Thoracic aorta (tissue), 2 donors: Measurements from ENCODE around the gene ORMDL3. TPM values are rescaled to one million over a fixed set of nuclear protein-coding genes. Genes with fewer than 3 reads are reported as not detected.
"Not testable (repeated sequence)": the region's sequence is repeated elsewhere in the genome, so short reads cannot be mapped to it uniquely, and the experiment has no call there.

Source experiments
- ATAC-seq: fragments of 150-250 bp; one replicate; pipeline ENCODE4 v1.8.0; 2017; ENCODE audit warnings: low read depth; ENCODE audit not compliant: insufficient number of reproducible peaks, low FRiP score
- DNase-seq: peaks from one replicate; pipeline ENCODE4 v3.0.0-alpha.2; 2020; ENCODE audit warnings: low spot score
- H3K27ac ChIP-seq, 2 donors: fragments of 200-600 bp; sonication (generic); 1 replicate in 1 of 2; 2 replicates in 1 of 2; pipeline ENCODE4 v1.5.1; 2016; ENCODE audit warnings: mild to moderate bottlenecking in 2 of 2, moderate library complexity in 2 of 2
- H3K27me3 ChIP-seq: fragments of 200-600 bp; sonication (generic); replicated peaks from 2 replicates; pipeline ENCODE4 v1.6.0; 2016; ENCODE audit warnings: mild to moderate bottlenecking; ENCODE audit not compliant: insufficient read depth
- H3K36me3 ChIP-seq: fragments of 200-600 bp; sonication (generic); one replicate; pipeline ENCODE4 v1.5.1; 2016
- H3K4me1 ChIP-seq, 2 donors: fragments of 200-600 bp; sonication (generic); 1 replicate in 1 of 2; 2 replicates in 1 of 2; pipeline versions ENCODE4 v1.5.1 to v1.6.0; 2016; ENCODE audit warnings: low read depth in 2 of 2, mild to moderate bottlenecking in 1 of 2; ENCODE audit not compliant: control insufficient read depth in 1 of 2
- H3K4me3 ChIP-seq: fragments of 200-600 bp; sonication (generic); 2 replicates; pipeline ENCODE4 v1.5.1; 2016; ENCODE audit warnings: mild to moderate bottlenecking
- H3K9me3 ChIP-seq: fragments of 200-600 bp; sonication (generic); 2 replicates; pipeline ENCODE4 v1.5.1; 2016
- total RNA-seq, 2 donors: library from RNA; depleted of rRNA; stranded (reverse); fragments of >200 nt; gene quantifications; one replicate each; pipeline versions ENCODE4 v1.1.0 to v1.2.3, GENCODE V29; 2016
- TF ChIP-seq, protein P1 (sequence below): fragments of 200-600 bp; sonication (generic); IDR thresholded peaks from one replicate; pipeline ENCODE4 v1.5.1; 2019; ENCODE audit warnings: antibody characterized with exemption

The ORMDL3 gene
- total RNA-seq, 2 donors from 2014 or later = 43.3 to 64.0 TPM

DNA sequence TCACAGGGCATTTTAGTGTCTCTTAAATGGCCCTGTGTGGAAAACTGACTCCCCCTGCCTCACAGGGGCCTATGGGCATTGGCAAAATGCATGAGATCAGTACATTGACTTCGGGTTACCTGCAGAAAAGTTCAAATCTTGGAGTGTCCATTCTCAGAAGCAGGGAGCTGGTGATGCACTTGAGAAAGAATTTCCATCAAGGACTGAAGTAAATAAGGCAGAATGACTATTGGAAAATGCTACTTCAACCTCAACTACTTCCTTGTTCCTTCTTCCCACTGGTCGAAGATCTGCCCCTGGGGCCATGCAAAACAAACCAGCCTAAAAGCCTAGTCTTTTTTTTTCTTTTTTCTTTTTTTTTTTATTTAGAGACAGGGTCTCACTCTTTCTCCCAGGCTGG lies 21.6 kb upstream of the ORMDL3 start:
- DNase-seq (no peak), ATAC-seq (no peak)
- Histone ChIP-seq H3K27me3 (no peaks in the 10 kb centered on the region), H3K9me3 (no peaks in the 10 kb centered on the region), H3K4me3 (no peak overlapping the region), H3K36me3 (no peaks in the 10 kb centered on the region), H3K27ac (no peak overlapping the region), H3K4me1 (peaks cover 4 to 11% of the 10 kb centered on the region in 2 donors)
- TF ChIP-seq, protein P1, sequence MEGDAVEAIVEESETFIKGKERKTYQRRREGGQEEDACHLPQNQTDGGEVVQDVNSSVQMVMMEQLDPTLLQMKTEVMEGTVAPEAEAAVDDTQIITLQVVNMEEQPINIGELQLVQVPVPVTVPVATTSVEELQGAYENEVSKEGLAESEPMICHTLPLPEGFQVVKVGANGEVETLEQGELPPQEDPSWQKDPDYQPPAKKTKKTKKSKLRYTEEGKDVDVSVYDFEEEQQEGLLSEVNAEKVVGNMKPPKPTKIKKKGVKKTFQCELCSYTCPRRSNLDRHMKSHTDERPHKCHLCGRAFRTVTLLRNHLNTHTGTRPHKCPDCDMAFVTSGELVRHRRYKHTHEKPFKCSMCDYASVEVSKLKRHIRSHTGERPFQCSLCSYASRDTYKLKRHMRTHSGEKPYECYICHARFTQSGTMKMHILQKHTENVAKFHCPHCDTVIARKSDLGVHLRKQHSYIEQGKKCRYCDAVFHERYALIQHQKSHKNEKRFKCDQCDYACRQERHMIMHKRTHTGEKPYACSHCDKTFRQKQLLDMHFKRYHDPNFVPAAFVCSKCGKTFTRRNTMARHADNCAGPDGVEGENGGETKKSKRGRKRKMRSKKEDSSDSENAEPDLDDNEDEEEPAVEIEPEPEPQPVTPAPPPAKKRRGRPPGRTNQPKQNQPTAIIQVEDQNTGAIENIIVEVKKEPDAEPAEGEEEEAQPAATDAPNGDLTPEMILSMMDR = no peak

DNA sequence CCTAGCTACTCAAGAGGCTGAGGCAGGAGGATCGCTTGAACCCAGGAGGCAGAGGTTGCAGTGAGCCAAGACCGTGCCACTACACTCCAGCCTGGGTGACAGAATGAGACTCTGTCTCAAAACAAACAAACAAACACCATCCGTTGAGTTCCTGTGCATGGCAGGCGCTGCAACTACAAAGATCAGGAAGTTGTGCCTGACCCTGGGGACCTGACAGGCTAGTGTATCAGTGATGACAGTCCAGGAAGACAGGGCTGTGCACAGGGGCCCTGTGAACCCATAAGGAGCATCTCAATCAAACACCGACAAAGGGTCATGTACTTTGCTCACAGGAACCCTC lies 21.1 kb upstream of the ORMDL3 start:
- not testable (repeated sequence) for H3K27ac ChIP-seq, H3K36me3 ChIP-seq, H3K27me3 ChIP-seq, H3K9me3 ChIP-seq, DNase-seq, H3K4me3 ChIP-seq, H3K4me1 ChIP-seq, ATAC-seq

DNA sequence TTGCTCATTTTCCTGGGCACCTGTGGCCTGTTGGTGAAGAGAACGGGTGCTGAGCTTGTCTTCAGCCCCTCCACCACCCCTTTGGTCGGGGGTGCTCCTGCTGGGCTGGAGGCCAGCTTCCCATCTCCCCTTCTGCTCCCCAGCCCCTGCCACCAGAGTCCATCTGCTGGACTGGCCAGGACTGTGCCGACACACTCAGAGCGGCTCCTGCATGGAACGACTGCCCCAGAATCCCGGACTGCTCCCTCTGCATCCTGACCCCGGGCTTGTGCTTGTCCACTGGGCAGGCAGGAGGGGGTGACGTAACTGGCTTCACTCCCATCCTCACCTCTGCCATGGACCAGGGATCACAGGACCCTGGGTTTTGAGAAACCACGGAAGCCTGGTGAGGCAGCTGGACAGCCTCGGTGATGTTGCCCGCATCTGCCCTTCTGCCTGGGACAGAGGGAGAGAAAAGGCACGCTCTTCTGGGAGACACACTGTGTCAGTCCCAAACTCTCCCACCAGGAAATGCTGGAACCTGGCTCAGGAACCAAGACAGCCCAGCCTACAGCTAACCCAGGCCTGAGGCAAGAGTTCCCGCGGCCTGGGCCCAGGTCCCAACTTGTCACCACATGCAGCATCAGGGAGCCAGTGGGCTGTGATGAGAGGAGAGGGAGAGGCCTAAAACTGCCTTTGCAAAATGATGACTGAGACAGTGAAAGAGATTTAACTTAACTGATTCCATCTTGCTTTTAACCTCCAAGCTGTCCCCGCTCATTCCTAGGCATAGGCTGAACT lies 19.3 kb upstream of the ORMDL3 start:
- TF ChIP-seq, protein P1 = no peak
- no peak for DNase-seq
- H3K4me3 ChIP-seq = no peak overlapping the region
- H3K36me3 ChIP-seq = no peaks in the 10 kb centered on the region
- ATAC-seq = no peak
- no peaks in the 10 kb centered on the region for H3K4me1 ChIP-seq
- H3K9me3 ChIP-seq = no peaks in the 10 kb centered on the region
- no peak overlapping the region for H3K27ac ChIP-seq
- H3K27me3 ChIP-seq = no peaks in the 10 kb centered on the region

DNA sequence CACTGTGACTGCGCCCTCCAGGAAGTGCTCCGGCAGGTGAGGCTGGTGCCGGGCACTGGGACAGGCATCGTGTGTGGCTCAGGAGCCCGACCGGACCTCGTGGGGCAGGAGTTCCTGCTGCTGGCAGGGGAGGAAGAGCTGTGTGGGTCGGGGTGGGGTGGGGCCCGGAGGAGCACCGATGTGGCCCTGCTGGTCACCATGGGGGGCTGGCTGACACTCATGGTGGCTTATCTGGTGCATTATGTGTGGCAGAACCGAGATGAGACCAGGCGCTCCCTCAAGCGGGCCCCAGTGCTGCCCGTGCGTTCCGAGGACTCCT lies 17.0 kb upstream of the ORMDL3 start:
- ATAC-seq (no peak), DNase-seq (no peak)
- H3K9me3 ChIP-seq = no peaks in the 10 kb centered on the region
- no peak overlapping the region for H3K4me3 ChIP-seq
- TF ChIP-seq, protein P1 = no peak
- no peak overlapping the region for H3K27ac ChIP-seq
- no peaks in the 10 kb centered on the region for H3K4me1 ChIP-seq
- H3K36me3 ChIP-seq = no peaks in the 10 kb centered on the region
- H3K27me3 ChIP-seq = no peaks in the 10 kb centered on the region

DNA sequence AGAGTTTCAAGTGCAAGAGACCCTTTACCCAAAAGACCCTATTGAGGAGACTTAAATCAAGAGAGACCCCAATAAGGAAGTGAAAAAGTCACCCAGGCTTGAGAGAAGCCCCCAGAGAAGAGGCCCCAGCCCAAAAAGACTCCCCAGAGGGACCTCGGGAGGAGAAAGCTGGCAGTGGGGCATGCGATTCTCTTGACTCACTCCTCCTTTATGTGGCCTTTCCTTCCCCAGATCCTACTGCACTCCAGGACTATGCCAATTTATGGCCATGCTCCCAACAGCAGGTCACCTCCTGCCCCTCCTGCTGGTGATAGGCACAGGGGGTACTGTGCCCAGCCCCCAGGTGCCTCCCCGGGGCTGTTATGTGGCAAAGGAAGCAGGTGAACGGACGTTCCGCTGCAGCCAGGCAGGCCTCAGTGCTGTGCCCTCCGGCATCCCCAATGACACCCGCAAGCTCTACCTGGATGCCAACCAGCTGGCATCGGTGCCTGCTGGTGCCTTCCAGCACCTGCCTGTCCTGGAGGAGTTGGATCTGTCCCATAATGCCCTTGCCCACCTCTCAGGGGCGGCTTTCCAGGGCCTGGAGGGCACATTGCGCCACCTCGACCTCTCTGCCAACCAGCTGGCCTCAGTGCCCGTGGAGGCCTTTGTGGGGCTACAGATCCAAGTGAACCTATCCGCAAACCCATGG lies 16.4 kb upstream of the ORMDL3 start:
- H3K27ac ChIP-seq = no peak overlapping the region
- H3K9me3 ChIP-seq = no peaks in the 10 kb centered on the region
- no peak for ATAC-seq
- no peaks in the 10 kb centered on the region for H3K27me3 ChIP-seq
- H3K4me3 ChIP-seq = no peak overlapping the region
- no peaks in the 10 kb centered on the region for H3K4me1 ChIP-seq
- TF ChIP-seq, protein P1 = no peak
- no peak for DNase-seq
- H3K36me3 ChIP-seq = no peaks in the 10 kb centered on the region
